HEK293 (cell line): Measurements from ENCODE around the gene C19orf47.

ENCODE experiments used
- CTCF ChIA-PET: fragments of 350-600 bp; formaldehyde crosslinking; extraction: SDS; loops from one replicate; lab custom pipeline; 2021; ENCODE audit warnings: antibody characterized with exemption; lab: Yijun Ruan, JAX
- POLR2A ChIA-PET: fragments of 300-600 bp; formaldehyde crosslinking; extraction: SDS; loops from one replicate; lab custom pipeline; 2020; ENCODE audit warnings: antibody characterized with exemption, inconsistent platforms; lab: Yijun Ruan, JAX
- H3K27ac ChIP-seq: fragments of 200-500 bp; sonication (Bioruptor generic); 2 replicates; pipeline ENCODE4 v1.5.1; 2014; ENCODE audit warnings: low read depth, low read length, control low read depth, inconsistent platforms; ENCODE audit errors: extremely low read depth
- H3K36me3 ChIP-seq, 2 experiments: fragments of 200-500 bp in 1 of 2; sonication (Bioruptor generic) in 1 of 2; 1 replicate in 1 of 2; 2 replicates in 1 of 2; pipeline ENCODE4 v1.5.1; 2014 to 2017; ENCODE audit warnings: inconsistent platforms in 2 of 2, low read length in 2 of 2; ENCODE audit not compliant: control insufficient read depth in 2 of 2, insufficient read depth in 1 of 2
- H3K4me1 ChIP-seq: fragments of 200-500 bp; sonication (Bioruptor generic); 2 replicates; pipeline ENCODE4 v1.5.1; 2014; ENCODE audit warnings: mild to moderate bottlenecking, low read length, inconsistent platforms; ENCODE audit not compliant: control insufficient read depth, insufficient read depth
- H3K4me3 ChIP-seq: 2 replicates; pipeline ENCODE4 v1.5.1; 2011; ENCODE audit warnings: low read depth, mild to moderate bottlenecking, control low read depth, low read length, moderate library complexity
- H3K9me3 ChIP-seq: fragments of 200-500 bp; sonication (Bioruptor generic); 2 replicates; pipeline ENCODE4 v1.5.1; 2014; ENCODE audit warnings: low read depth, low read length, inconsistent platforms; ENCODE audit not compliant: control insufficient read depth, insufficient read depth
- EGR2 ChIP-seq: fragments of 450-650 bp; formaldehyde crosslinking; IDR thresholded peaks from 2 replicates; pipeline ENCODE4 v1.5.1; 2016; ENCODE audit warnings: low read depth, missing biosample characterization, missing genetic modification characterization
- FEZF1 ChIP-seq: fragments of 450-650 bp; formaldehyde crosslinking; IDR thresholded peaks from 2 replicates; pipeline ENCODE4 v1.5.1; 2016; ENCODE audit warnings: missing biosample characterization, missing genetic modification characterization
- GLIS2 ChIP-seq: fragments of 450-650 bp; formaldehyde crosslinking; IDR thresholded peaks from 2 replicates; pipeline ENCODE4 v1.5.1; 2016; ENCODE audit warnings: missing biosample characterization, missing genetic modification characterization
- KLF1 ChIP-seq: fragments of 450-650 bp; formaldehyde crosslinking; IDR thresholded peaks from 2 replicates; pipeline ENCODE4 v1.5.1; 2016; ENCODE audit warnings: missing biosample characterization, missing genetic modification characterization
- MEIS1 ChIP-seq: sonication (generic); formaldehyde crosslinking; IDR thresholded peaks from 2 replicates; pipeline ENCODE4 v1.8.1; 2022; ENCODE audit warnings: missing genetic modification reagents, mild to moderate bottlenecking, borderline replicate concordance
- OVOL3 ChIP-seq: fragments of 450-650 bp; formaldehyde crosslinking; IDR thresholded peaks from 2 replicates; pipeline ENCODE4 v1.5.1; 2016; ENCODE audit warnings: missing biosample characterization, missing genetic modification characterization
- SALL2 ChIP-seq: fragments of 450-650 bp; formaldehyde crosslinking; IDR thresholded peaks from 2 replicates; pipeline ENCODE4 v1.5.0; 2017; ENCODE audit warnings: missing biosample characterization, mild to moderate bottlenecking, missing genetic modification characterization, borderline replicate concordance
- SCRT1 ChIP-seq: fragments of 450-650 bp; formaldehyde crosslinking; IDR thresholded peaks from 2 replicates; pipeline ENCODE4 v1.5.1; 2016; ENCODE audit warnings: missing biosample characterization, missing genetic modification characterization, borderline replicate concordance
- SCRT2 ChIP-seq: fragments of 450-650 bp; formaldehyde crosslinking; IDR thresholded peaks from 2 replicates; pipeline ENCODE4 v1.5.1; 2016; ENCODE audit warnings: missing biosample characterization, missing genetic modification characterization
- SETDB1 ChIP-seq: IDR thresholded peaks from one replicate; pipeline ENCODE4 v1.6.1; 2017; ENCODE audit warnings: mild to moderate bottlenecking, low read length, moderate library complexity, mixed read lengths; ENCODE audit not compliant: insufficient read length
- SP7 ChIP-seq: fragments of 450-650 bp; formaldehyde crosslinking; IDR thresholded peaks from 2 replicates; pipeline ENCODE4 v1.5.1; 2016; ENCODE audit warnings: missing biosample characterization, missing genetic modification characterization
- ZBTB17 ChIP-seq: fragments of 450-650 bp; formaldehyde crosslinking; IDR thresholded peaks from 2 replicates; pipeline ENCODE4 v1.5.1; 2016; ENCODE audit warnings: missing biosample characterization, missing genetic modification characterization
- ZBTB20 ChIP-seq: fragments of 450-650 bp; formaldehyde crosslinking; IDR thresholded peaks from 2 replicates; pipeline ENCODE4 v1.5.1; 2016; ENCODE audit warnings: missing biosample characterization, missing genetic modification characterization
- ZBTB44 ChIP-seq: fragments of 450-650 bp; IDR thresholded peaks from 2 replicates; pipeline ENCODE4 v1.5.1; 2018; ENCODE audit warnings: missing biosample characterization, mild to moderate bottlenecking, missing genetic modification characterization
- ZFHX2 ChIP-seq: fragments of 450-650 bp; formaldehyde crosslinking; conservative IDR thresholded peaks from 2 replicates; pipeline ENCODE4 v1.5.1; 2016; ENCODE audit warnings: missing biosample characterization, missing genetic modification characterization
- ZNF112 ChIP-seq: fragments of 450-650 bp; formaldehyde crosslinking; IDR thresholded peaks from 2 replicates; pipeline ENCODE4 v1.5.0; 2017; ENCODE audit warnings: missing biosample characterization, missing genetic modification characterization
- ZNF202 ChIP-seq: fragments of 450-650 bp; formaldehyde crosslinking; IDR thresholded peaks from 2 replicates; pipeline ENCODE4 v1.5.1; 2016; ENCODE audit warnings: missing biosample characterization, missing genetic modification characterization, borderline replicate concordance
- ZNF335 ChIP-seq: fragments of 450-650 bp; formaldehyde crosslinking; conservative IDR thresholded peaks from 2 replicates; pipeline ENCODE4 v1.5.1; 2016; ENCODE audit warnings: missing biosample characterization, missing genetic modification characterization
- ZNF341 ChIP-seq: fragments of 450-650 bp; formaldehyde crosslinking; IDR thresholded peaks from 2 replicates; pipeline ENCODE4; 2016; ENCODE audit warnings: low read depth, missing biosample characterization, missing genetic modification characterization
- ZNF391 ChIP-seq: fragments of 450-650 bp; formaldehyde crosslinking; IDR thresholded peaks from 2 replicates; pipeline ENCODE4 v1.5.1; 2016; ENCODE audit warnings: low read depth, missing biosample characterization, missing genetic modification characterization, borderline replicate concordance
- ZNF404 ChIP-seq: fragments of 450-650 bp; formaldehyde crosslinking; IDR thresholded peaks from 2 replicates; pipeline ENCODE4 v1.5.1; 2017; ENCODE audit warnings: missing biosample characterization, missing genetic modification characterization
- ZNF513 ChIP-seq: fragments of 450-650 bp; IDR thresholded peaks from 2 replicates; pipeline ENCODE4 v1.5.1; 2018; ENCODE audit warnings: missing biosample characterization, missing genetic modification characterization
- ZNF561 ChIP-seq: fragments of 450-650 bp; IDR thresholded peaks from 2 replicates; pipeline ENCODE4 v1.5.1; 2018; ENCODE audit warnings: missing biosample characterization, missing genetic modification characterization, borderline replicate concordance
- ZNF580 ChIP-seq: fragments of 450-650 bp; formaldehyde crosslinking; IDR thresholded peaks from 2 replicates; pipeline ENCODE4 v1.5.1; 2016; ENCODE audit warnings: missing biosample characterization, missing genetic modification characterization
- ZNF600 ChIP-seq: fragments of 450-650 bp; formaldehyde crosslinking; IDR thresholded peaks from 2 replicates; pipeline ENCODE4 v1.5.1; 2016; ENCODE audit warnings: missing biosample characterization, missing genetic modification characterization
- ZNF623 ChIP-seq: fragments of 450-650 bp; formaldehyde crosslinking; IDR thresholded peaks from 2 replicates; pipeline ENCODE4 v1.5.1; 2016; ENCODE audit warnings: missing biosample characterization, missing genetic modification characterization
- ZNF747 ChIP-seq: fragments of 450-650 bp; formaldehyde crosslinking; IDR thresholded peaks from 2 replicates; pipeline ENCODE4 v1.5.1; 2016; ENCODE audit warnings: missing biosample characterization, missing genetic modification characterization
- ZNF830 ChIP-seq: fragments of 450-650 bp; IDR thresholded peaks from 2 replicates; pipeline ENCODE4 v1.5.0; 2018; ENCODE audit warnings: missing biosample characterization, missing genetic modification characterization, low read depth, mild to moderate bottlenecking, moderate library complexity
- ZSCAN18 ChIP-seq: fragments of 450-650 bp; formaldehyde crosslinking; IDR thresholded peaks from 2 replicates; pipeline ENCODE4 v1.5.1; 2016; ENCODE audit warnings: missing biosample characterization, missing genetic modification characterization

The C19orf47 gene

GRCh38 chr19:40278361-40279035 is 69.7 kb downstream of the C19orf47 start:
- POLR2A ChIA-PET, result interaction anchor here (0.5 to 1.7 kb wide), 7 partner anchors 9 to 798 kb away, joined by 3 to 9 read pairs (median 3); partner anchors contain the start of genes C19orf47, PLD3 and TIMM50
- Histone ChIP-seq H3K4me1 (peaks cover 68% of the 10 kb centered on the region), H3K36me3 (peaks cover 19 to 25% of the 10 kb centered on the region in 2 experiments), H3K9me3 (no peaks in the 10 kb centered on the region), H3K4me3 (no peak overlapping the region), H3K27ac (peak overlapping the region; percentile 34)
- CTCF ChIA-PET, result interaction anchor here (0.6 to 1.3 kb wide), 10 partner anchors 26 to 1320 kb away, joined by 3 to 6 read pairs (median 3); no protein-coding TSS in a partner anchor
- 0 out of 2 replicates have a peak, but pooled peaks have one; percentile 8 for TF ChIP-seq ZNF341 (tag by site-specific recombination)
- no peak for TF ChIP-seq ZNF513 (tag by site-specific recombination)

- CTCF ChIA-PET, result interaction anchor here (0.5 to 1.0 kb wide), 7 partner anchors 19 to 138 kb away, joined by 3 to 6 read pairs (median 3); no protein-coding TSS in a partner anchor
Observed at GRCh38 chr19:40277356-40278059, 70.7 kb downstream of the C19orf47 start.

More at GRCh38 chr19:40277356-40278059, 70.7 kb downstream of the C19orf47 start:
- TF ChIP-seq ZNF202 (tag by site-specific recombination) (no peak), FEZF1 (tag by site-specific recombination) (no peak), ZBTB20 (tag by site-specific recombination) (peak; percentile 9; the same call in 1 of the 2 replicates), KLF1 (tag by site-specific recombination) (peak; percentile 65), ZSCAN18 (tag by site-specific recombination) (no peak), ZNF561 (tag by site-specific recombination) (no peak), SCRT1 (tag by site-specific recombination) (peak; percentile 31; the same call in 1 of the 2 replicates), ZNF404 (tag by site-specific recombination) (no peak), ZNF335 (tag by site-specific recombination) (no peak), ZBTB44 (tag by site-specific recombination) (no peak), ZFHX2 (tag by site-specific recombination) (peak; percentile 81), ZNF112 (tag by site-specific recombination) (no peak), MEIS1 (no peak), ZBTB17 (tag by site-specific recombination) (no peak), ZNF391 (no peak), ZNF600 (tag by site-specific recombination) (0 out of 2 replicates have a peak, but pooled peaks have one; percentile 9), OVOL3 (tag by site-specific recombination) (no peak), SP7 (tag by site-specific recombination) (no peak), ZNF580 (no peak), EGR2 (peak; percentile 72), ZNF623 (tag by site-specific recombination) (no peak), GLIS2 (tag by site-specific recombination) (0 out of 2 replicates have a peak, but pooled peaks have one; percentile 49), ZNF747 (no peak), SALL2 (tag by site-specific recombination) (no peak), SCRT2 (tag by site-specific recombination) (peak; percentile 68), ZNF830 (tag by site-specific recombination) (no peak), SETDB1 (no peak), ZNF341 (tag by site-specific recombination) (peak; percentile 32; the same call in 1 of the 2 replicates)
- peaks cover 62% of the 10 kb centered on the region for H3K4me1 ChIP-seq
- H3K36me3 ChIP-seq, result peaks cover 14 to 27% of the 10 kb centered on the region in 2 experiments
- H3K27ac ChIP-seq, result peak overlapping the region; percentile 34; the same call in 1 of the 2 replicates
- POLR2A ChIA-PET, result interaction anchor here (0.9 to 1.7 kb wide), 3 partner anchors 9 to 125 kb away, joined by 3 to 6 read pairs (median 4); no protein-coding TSS in a partner anchor
- H3K4me3 ChIP-seq, result no peak overlapping the region
- H3K9me3 ChIP-seq, result no peaks in the 10 kb centered on the region
